DND-41 (cell line): Measurements from ENCODE around the gene DGUOK.

Experiments
- CTCF ChIP-seq: IDR thresholded peaks from 2 replicates; pipeline ENCODE4 v1.5.1; 2012; ENCODE audit warnings: borderline replicate concordance, low read length, moderate library complexity, mild to moderate bottlenecking; ENCODE audit not compliant: poor library complexity, severe bottlenecking; ENCODE audit errors: extremely low read depth
- EZH2 ChIP-seq: IDR thresholded peaks from 3 replicates; pipeline ENCODE4 v1.6.1; 2012; ENCODE audit warnings: borderline replicate concordance, low read depth, mild to moderate bottlenecking, moderate library complexity, low read length, inconsistent platforms; ENCODE audit not compliant: severe bottlenecking

GRCh38 chr2:73995810-73996209 lies 69.1 kb downstream of the DGUOK start:
- TF ChIP-seq CTCF = peak; percentile 20
- TF ChIP-seq EZH2 = no peak
